PC-9 (cell line): ENCODE measurements around the gene ZNF618.

Source experiments
- CTCF ChIP-seq: fragments of 200-600 bp; sonication (generic); conservative IDR thresholded peaks from 2 replicates; pipeline ENCODE4 v1.6.1; 2017; ENCODE audit warnings: mixed run types, antibody characterized with exemption, mild to moderate bottlenecking, moderate library complexity
- EZH2 ChIP-seq: fragments of 200-600 bp; sonication (generic); IDR thresholded peaks from 2 replicates; pipeline ENCODE4 v1.8.0; 2017; ENCODE audit warnings: antibody characterized with exemption, low read depth

- TF ChIP-seq CTCF: no peak
- TF ChIP-seq EZH2: no peak
These were observed 119.3 kb downstream of the ZNF618 start for GRCh38 chr9:113995401-113995800.
